Aorta (tissue), 5 donors: ENCODE measurements around the gene VEGFC. TPM values are rescaled to one million over a fixed set of nuclear protein-coding genes. Genes with fewer than 3 reads are reported as not detected.

ENCODE experiments used
- ATAC-seq: fragments of 200-7000 bp; cut with Tn5 transposase; one replicate; pipeline ENCODE4 v1.9.1; 2022; ENCODE audit warnings: moderate library complexity; ENCODE audit not compliant: low FRiP score
- DNase-seq, 2 donors: peaks; one replicate each; pipeline ENCODE4 v3.0.0-alpha.2; 2020
- H3K27ac ChIP-seq, 2 donors: one replicate each; pipeline ENCODE4 v1.5.1; 2013; ENCODE audit warnings: low read length in 2 of 2, mild to moderate bottlenecking in 2 of 2, moderate library complexity in 2 of 2, control low read depth in 1 of 2, inconsistent platforms in 1 of 2, low read depth in 1 of 2
- H3K27me3 ChIP-seq, 2 donors: one replicate each; pipeline ENCODE4 v1.6.1; 2013; ENCODE audit warnings: control low read depth in 1 of 2, low read length in 1 of 2, mild to moderate bottlenecking in 1 of 2, moderate library complexity in 1 of 2; ENCODE audit not compliant: insufficient read depth in 2 of 2, control insufficient read depth in 1 of 2
- H3K36me3 ChIP-seq, 2 donors: one replicate each; pipeline ENCODE4 v1.6.1; 2013; ENCODE audit warnings: control low read depth in 1 of 2, low read length in 1 of 2, mild to moderate bottlenecking in 1 of 2; ENCODE audit not compliant: insufficient read depth in 2 of 2, control insufficient read depth in 1 of 2
- H3K4me1 ChIP-seq, 2 donors: one replicate each; pipeline ENCODE4 v1.6.1; 2013; ENCODE audit warnings: low read length in 2 of 2, control low read depth in 1 of 2, mild to moderate bottlenecking in 1 of 2, moderate library complexity in 1 of 2; ENCODE audit not compliant: insufficient read depth in 2 of 2, control insufficient read depth in 1 of 2
- H3K4me3 ChIP-seq, 2 donors: one replicate each; pipeline ENCODE4 v1.5.1; 2013; ENCODE audit warnings: low read length in 2 of 2, control low read depth in 1 of 2, mild to moderate bottlenecking in 1 of 2
- H3K9me3 ChIP-seq: one replicate; pipeline ENCODE4 v1.6.1; 2013; ENCODE audit warnings: mild to moderate bottlenecking, low read length; ENCODE audit not compliant: control insufficient read depth
- WGBS, 2 donors: extraction: QIAGEN DNeasy Blood & Tissue Kit; methylation state at CpG; one replicate each; pipeline ENCODE4 v1.1.7; 2013; 5-methylcytosine and 5-hydroxymethylcytosine counted together
- intact Hi-C, 2 donors: fragments of 100-400 bp; cut with DNase I; formaldehyde crosslinking; loops; one replicate each; pipeline versions ENCODE4 v1.14.2 to v1.15.0; 2022
- polyA plus RNA-seq, 2 donors: library from polyadenylated mRNA; stranded (reverse); fragments of 200-250 nt; gene quantifications; one replicate each; pipeline ENCODE4 v1.2.3, GENCODE V29; 2013
- total RNA-seq, 2 donors: library from RNA; stranded (reverse); fragmentation: NEBNext Ultra II Directional; extraction: Animal tissue kit (Norgen Biotek cat#: 25700); gene quantifications; one replicate each; pipeline ENCODE4 v1.2.1, GENCODE V29; 2021
- donor health status: healthy with polysubstance abuse.
- donor health status: Bipolar disorder and iron deficiency.
- donor health status: DM: no; HTN: no; CAD: no.
- donor health status: DM: no; HTN: no; CAD: no.
- donor health status: DM: yes; HTN: yes; CAD: no.

Gene VEGFC
- total and polyA plus RNA-seq, 4 donors, result 0.59 to 25.3 (median 20.2) TPM; not detected in 1

DNA sequence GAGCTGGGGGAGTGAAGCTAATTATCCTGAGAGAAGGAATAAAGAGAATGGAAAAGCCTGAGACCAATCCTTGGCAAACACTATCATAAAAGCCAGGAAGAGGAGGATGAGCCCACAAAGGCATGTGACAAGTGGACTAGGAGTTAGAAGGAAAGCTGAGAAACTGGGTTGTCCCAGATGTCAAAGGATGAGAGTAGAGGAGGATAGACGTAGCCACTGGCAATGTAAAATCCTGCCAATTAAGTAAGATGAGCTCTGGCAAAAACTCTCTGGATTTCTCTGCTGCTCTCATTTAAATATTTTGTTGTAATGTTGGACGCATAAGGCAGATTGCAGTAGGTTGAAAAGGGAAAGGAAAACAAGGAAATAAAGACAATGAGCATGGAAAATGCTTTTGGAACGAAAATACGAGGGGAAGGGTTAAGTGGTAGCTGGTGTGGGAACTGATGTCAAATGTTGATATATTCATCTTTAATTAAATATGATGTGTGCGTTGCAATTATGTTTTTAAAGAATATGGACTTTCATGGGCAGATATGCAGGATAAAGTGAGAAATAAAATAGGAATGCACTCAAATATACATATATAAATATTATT is 14.2 kb upstream of the VEGFC start:
- DNase-seq, result no peak
- no peak overlapping the region for H3K27ac ChIP-seq
- ATAC-seq, result no peak
- 77 to 87% methylated on average over 5 of the region's 5 CpGs for WGBS, 2 donors
- H3K4me1 ChIP-seq, result no peaks in the 10 kb centered on the region
- no peaks in the 10 kb centered on the region for H3K36me3 ChIP-seq
- H3K4me3 ChIP-seq, result no peak overlapping the region
- peaks cover 5% of the 10 kb centered on the region for H3K9me3 ChIP-seq
- H3K27me3 ChIP-seq, result no peaks in the 10 kb centered on the region
- intact Hi-C loops, result no loop called here

DNA sequence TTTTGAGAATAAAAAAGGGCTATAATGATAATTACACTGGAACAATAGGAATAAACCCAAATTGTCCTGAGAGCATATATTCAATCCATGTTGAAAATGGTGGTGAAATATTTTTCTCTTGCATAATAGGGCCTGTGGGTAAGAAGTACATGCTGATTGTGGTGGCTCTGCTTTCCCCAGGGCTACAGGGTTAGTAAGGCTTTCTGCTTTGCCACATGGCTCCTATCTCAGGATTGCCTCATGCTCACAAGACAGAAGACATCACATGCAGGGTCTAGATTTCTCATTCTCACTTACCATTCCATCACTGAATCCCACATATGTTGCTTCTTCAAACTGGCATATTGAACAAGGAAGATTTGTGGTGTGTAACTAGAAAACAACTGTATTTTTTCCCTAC is 12.4 kb upstream of the VEGFC start:
- Histone ChIP-seq H3K27me3 (no peaks in the 10 kb centered on the region), H3K4me3 (no peak overlapping the region), H3K27ac (no peak overlapping the region), H3K9me3 (peaks cover 5% of the 10 kb centered on the region), H3K4me1 (no peaks in the 10 kb centered on the region), H3K36me3 (no peaks in the 10 kb centered on the region)
- intact Hi-C loops, result no loop called here
- DNase-seq, result no peak
- ATAC-seq, result no peak

DNA sequence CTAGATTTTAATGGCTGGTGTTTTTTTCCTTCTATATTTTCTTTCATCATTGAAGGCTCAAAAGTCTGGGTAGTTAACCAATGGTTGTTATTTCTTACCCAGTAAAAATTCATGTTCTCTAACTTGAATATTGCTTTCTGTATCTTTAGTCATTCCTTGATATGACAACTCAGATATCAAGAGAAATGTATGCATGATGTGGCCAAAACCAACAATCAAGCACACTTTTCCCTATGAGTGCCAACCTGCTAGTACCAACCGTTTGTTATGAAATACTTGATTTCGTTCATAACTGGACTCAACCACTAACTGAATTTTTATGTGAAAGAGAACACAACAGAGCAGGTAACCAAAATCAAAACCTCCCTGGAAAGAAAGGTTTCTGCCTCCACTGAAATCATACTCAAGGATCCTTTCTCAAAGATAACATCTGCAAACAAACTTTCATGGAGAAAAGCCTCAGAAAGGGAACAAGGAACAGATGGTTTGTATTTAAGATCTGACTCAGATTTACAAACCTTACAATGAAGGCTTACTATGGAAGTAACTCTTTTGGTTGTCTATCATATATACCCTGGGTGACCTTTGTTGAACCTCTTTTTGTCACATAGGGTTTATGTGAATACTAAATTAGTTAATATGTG is 8.3 kb upstream of the VEGFC start:
- H3K27me3 ChIP-seq, result no peaks in the 10 kb centered on the region
- 0 to 1% methylated on average over 2 of the region's 2 CpGs for WGBS, 2 donors

DNA sequence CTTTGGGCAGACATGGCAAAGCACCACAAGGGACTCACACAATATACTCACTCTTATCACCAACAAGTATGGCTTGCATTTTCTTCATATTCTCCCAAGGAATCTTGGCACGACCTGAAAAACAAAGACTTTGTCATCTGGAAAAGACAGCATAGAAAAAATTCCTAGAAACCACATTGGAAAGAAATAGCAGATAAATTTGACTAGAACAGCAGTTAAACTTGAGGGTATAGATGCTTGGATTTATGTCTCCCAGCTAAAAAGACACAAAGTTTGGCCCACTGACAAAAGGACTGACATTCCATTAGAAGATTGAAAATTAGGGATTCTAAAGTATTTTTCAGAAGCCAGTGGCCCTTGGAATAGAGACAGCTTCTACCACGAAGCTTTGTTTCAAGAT is 6.9 kb upstream of the VEGFC start:
- H3K9me3 ChIP-seq, result no peaks in the 10 kb centered on the region
- no peaks in the 10 kb centered on the region for H3K36me3 ChIP-seq
- WGBS, 2 donors, result 62 to 72% methylated on average over 2 of the region's 2 CpGs
- ATAC-seq, result no peak
- intact Hi-C loops, result no loop called here
- no peak for DNase-seq
- H3K27me3 ChIP-seq, result no peaks in the 10 kb centered on the region
- H3K4me1 ChIP-seq, result no peaks in the 10 kb centered on the region
- H3K27ac ChIP-seq, result no peak overlapping the region
- no peak overlapping the region for H3K4me3 ChIP-seq

More for the DNA sequence above, 8.3 kb upstream of the VEGFC start:
- DNase-seq, result no peak
- Histone ChIP-seq H3K9me3 (no peaks in the 10 kb centered on the region), H3K36me3 (no peaks in the 10 kb centered on the region), H3K4me3 (no peak overlapping the region), H3K27ac (no peak overlapping the region), H3K4me1 (no peaks in the 10 kb centered on the region)
- ATAC-seq, result no peak
- intact Hi-C loops, result no loop called here

DNA sequence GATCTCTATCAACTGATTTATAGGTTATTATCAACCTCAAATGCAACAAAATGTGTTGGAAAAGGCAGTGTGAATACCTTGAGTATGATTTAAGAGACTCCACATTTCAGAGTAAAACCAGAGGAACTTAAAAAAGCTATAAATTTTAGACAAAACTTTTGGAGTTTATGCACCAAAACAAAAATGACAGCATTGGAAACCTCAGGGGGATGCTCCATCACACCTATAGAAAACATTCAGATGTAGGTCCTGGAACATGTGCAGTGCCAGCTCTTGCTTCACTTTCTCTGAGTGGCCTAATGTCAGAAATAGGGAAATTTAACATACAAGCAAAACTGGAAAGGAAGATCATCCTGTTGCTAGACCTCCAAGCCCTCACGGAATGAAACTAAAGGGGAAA is 5.8 kb upstream of the VEGFC start:
- H3K4me3 ChIP-seq, result no peak overlapping the region
- no peaks in the 10 kb centered on the region for H3K9me3 ChIP-seq
- ATAC-seq (no peak), DNase-seq (no peak)
- H3K27me3 ChIP-seq, result no peaks in the 10 kb centered on the region
- WGBS, 2 donors, result 86 to 93% methylated on average over 1 of the region's 1 CpG
- H3K27ac ChIP-seq, result no peak overlapping the region
- no peaks in the 10 kb centered on the region for H3K4me1 ChIP-seq
- H3K36me3 ChIP-seq, result no peaks in the 10 kb centered on the region
- intact Hi-C loops, result no loop called here

DNA sequence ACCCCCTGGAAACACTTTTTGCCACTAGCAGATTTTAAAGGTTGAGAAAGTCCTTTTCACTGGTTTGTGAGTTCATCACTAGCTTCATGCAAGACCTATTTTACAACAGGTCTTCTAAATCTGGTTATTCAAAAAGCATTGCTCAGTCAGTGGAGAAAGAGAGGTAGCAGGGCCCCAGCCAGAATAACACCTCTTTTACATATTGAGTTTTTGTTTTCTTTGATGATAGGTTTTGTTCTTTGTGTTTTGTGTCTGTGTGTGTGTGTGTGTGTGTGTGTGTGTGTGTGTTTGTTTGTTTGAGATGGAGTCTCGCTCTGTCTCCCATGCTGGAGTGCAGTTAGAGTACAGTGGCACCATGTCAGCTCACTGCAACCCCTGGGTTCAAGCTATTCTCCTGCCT is 2.7 kb upstream of the VEGFC start:
- no peak overlapping the region for H3K4me3 ChIP-seq
- H3K27me3 ChIP-seq, result no peaks in the 10 kb centered on the region
- no peaks in the 10 kb centered on the region for H3K4me1 ChIP-seq
- no peak for ATAC-seq
- 100% methylated on average over 1 of the region's 1 CpG for WGBS, 2 donors
- H3K9me3 ChIP-seq, result no peaks in the 10 kb centered on the region
- intact Hi-C loops, result no loop called here
- H3K27ac ChIP-seq, result no peak overlapping the region
- H3K36me3 ChIP-seq, result no peaks in the 10 kb centered on the region
- no peak for DNase-seq

DNA sequence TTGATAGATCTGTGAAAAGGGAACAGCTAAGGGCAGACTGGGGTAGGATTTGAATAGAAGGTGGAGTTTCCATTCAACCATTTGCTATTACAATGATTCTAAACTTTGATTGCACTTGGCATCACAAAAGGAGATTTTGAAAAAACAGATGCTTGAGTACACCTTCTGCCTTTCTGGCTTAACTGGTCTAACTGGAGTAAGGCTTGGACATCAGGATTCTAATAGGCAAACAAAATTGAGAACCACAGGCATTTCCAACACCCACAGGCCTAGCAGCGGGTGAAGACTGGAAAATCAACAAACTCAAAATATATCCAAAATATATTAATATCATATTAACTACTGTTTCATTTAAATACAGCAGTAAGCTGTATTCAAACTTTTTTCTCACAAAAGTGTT is 1.9 kb upstream of the VEGFC start:
- Histone ChIP-seq H3K27me3 (no peaks in the 10 kb centered on the region), H3K4me3 (no peak overlapping the region), H3K4me1 (no peaks in the 10 kb centered on the region), H3K9me3 (no peaks in the 10 kb centered on the region), H3K27ac (no peak overlapping the region), H3K36me3 (no peaks in the 10 kb centered on the region)
- intact Hi-C loops, result loop anchor here in 1 of 2 donors (5.0 kb wide), 1 partner anchor 253 kb away; no protein-coding TSS in a partner anchor
- 83 to 94% methylated on average over 1 of the region's 1 CpG for WGBS, 2 donors
- DNase-seq (no peak), ATAC-seq (no peak)

DNA sequence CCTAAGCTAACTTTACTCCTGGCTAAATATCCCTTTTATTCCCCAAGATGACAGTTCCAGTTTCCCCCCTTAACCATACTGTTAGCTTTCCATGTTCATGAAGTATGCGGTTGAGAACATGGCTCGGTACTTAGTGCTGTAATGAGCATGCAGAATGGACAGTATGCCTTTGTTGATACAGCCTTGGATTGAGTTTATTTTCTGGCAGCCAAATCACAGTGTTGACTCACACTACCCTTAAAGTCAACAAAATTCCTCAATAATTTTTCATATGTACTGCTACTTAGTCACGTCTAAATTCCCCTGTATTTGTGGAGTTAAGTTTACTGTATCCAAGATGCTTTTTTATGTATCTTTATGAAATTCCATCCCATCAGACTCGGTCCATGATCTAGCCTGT is 1.4 kb upstream of the VEGFC start:
- DNase-seq (no peak), ATAC-seq (no peak)
- H3K27ac ChIP-seq, result no peak overlapping the region
- no peaks in the 10 kb centered on the region for H3K9me3 ChIP-seq
- H3K4me1 ChIP-seq, result no peaks in the 10 kb centered on the region
- H3K27me3 ChIP-seq, result no peaks in the 10 kb centered on the region
- no peak overlapping the region for H3K4me3 ChIP-seq
- 39 to 44% methylated on average over 4 of the region's 4 CpGs for WGBS, 2 donors
- intact Hi-C loops, result loop anchor here in 1 of 2 donors (5.0 kb wide), 1 partner anchor 253 kb away; no protein-coding TSS in a partner anchor
- H3K36me3 ChIP-seq, result no peaks in the 10 kb centered on the region

DNA sequence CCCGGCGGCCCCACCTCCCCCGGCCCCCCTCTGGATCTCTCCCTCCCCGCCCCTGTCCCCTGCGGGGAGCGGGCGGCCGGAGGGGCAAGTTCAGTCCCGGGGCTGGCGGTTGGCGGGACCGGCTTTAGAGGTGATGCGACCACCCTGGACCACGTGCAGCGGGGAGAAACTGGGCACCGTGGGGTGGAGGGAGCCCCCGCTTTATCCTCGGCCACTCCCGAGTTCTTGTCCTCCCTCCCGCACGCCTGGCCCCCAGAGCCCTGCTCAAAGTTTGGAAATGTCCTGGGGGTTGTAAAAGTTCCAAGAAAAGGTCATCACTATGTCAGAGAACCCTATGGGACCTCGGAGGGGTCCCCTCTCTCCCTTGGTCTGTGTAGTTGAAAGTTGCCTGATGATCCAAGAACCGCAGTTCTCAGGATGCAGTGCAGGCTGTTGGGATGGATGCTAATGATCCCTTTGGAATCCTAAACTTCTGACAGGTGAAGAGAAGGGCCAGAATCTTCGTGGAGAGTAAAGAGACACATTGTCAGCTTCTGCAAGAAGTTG is 411 bp upstream of the VEGFC start:
- no peaks in the 10 kb centered on the region for H3K36me3 ChIP-seq
- ATAC-seq, result no peak
- intact Hi-C loops, result loop anchor here in 1 of 2 donors (5.0 kb wide), 1 partner anchor 254 kb away; no protein-coding TSS in a partner anchor

More for the DNA sequence above, 411 bp upstream of the VEGFC start:
- H3K27me3 ChIP-seq, result no peaks in the 10 kb centered on the region
- DNase-seq, result no peak
- no peaks in the 10 kb centered on the region for H3K9me3 ChIP-seq
- no peaks in the 10 kb centered on the region for H3K4me1 ChIP-seq
- H3K4me3 ChIP-seq, result peak overlapping the region; percentile 79 to 96
- H3K27ac ChIP-seq, result no peak overlapping the region
- 12 to 13% methylated on average over 17 to 24 of the region's 24 CpGs for WGBS, 2 donors
